Ascending aorta (tissue), 2 donors: ENCODE measurements around the gene ADGRG4. TPM values are rescaled to one million over a fixed set of nuclear protein-coding genes. Genes with fewer than 3 reads are reported as not detected.

ENCODE experiments used
- DNase-seq, 2 donors: peaks; one replicate each; pipeline ENCODE4 v3.0.0-alpha.2; 2019; ENCODE audit warnings: low spot score in 2 of 2
- H3K27ac ChIP-seq, 2 donors: fragments of 200-600 bp; sonication (generic); one replicate each; pipeline ENCODE4 v1.5.1; 2016 to 2017; ENCODE audit warnings: mild to moderate bottlenecking in 1 of 2
- H3K27me3 ChIP-seq: fragments of 200-600 bp; sonication (generic); one replicate; pipeline ENCODE4 v1.5.1; 2017
- H3K36me3 ChIP-seq, 2 donors: fragments of 200-600 bp; sonication (generic); one replicate each; pipeline ENCODE4 v1.5.1; 2016
- H3K4me1 ChIP-seq, 2 donors: fragments of 200-600 bp; sonication (generic); one replicate each; pipeline ENCODE4 v1.5.1; 2016 to 2017; ENCODE audit warnings: mild to moderate bottlenecking in 1 of 2
- H3K4me3 ChIP-seq, 2 donors: fragments of 200-600 bp; sonication (generic); one replicate each; pipeline ENCODE4 v1.5.1; 2016 to 2017; ENCODE audit warnings: mild to moderate bottlenecking in 1 of 2
- H3K9me3 ChIP-seq, 2 donors: fragments of 200-600 bp; sonication (generic); one replicate each; pipeline ENCODE4 v1.5.1; 2016
- intact Hi-C: fragments of 100-400 bp; cut with DNase I; formaldehyde crosslinking; loops from one replicate; pipeline ENCODE4 v1.15.1; 2023
- total RNA-seq: library from RNA; depleted of rRNA; stranded (reverse); fragments of >200 nt; gene quantifications from one replicate; pipeline ENCODE4 v1.1.0, GENCODE V29; 2016
- TF ChIP-seq, protein P1 (sequence below), 3 experiments: fragments of 200-600 bp in 2 of 3; fragments of 450-650 bp in 1 of 3; sonication (generic) in 2 of 3; IDR thresholded peaks; one replicate each; pipeline ENCODE4 v1.5.1; 2016 to 2019; ENCODE audit warnings: antibody characterized with exemption in 3 of 3, mild to moderate bottlenecking in 1 of 3, moderate library complexity in 1 of 3

ADGRG4 gene
- total RNA-seq, 1 donor from 2014 or later: 0.75 TPM

DNA sequence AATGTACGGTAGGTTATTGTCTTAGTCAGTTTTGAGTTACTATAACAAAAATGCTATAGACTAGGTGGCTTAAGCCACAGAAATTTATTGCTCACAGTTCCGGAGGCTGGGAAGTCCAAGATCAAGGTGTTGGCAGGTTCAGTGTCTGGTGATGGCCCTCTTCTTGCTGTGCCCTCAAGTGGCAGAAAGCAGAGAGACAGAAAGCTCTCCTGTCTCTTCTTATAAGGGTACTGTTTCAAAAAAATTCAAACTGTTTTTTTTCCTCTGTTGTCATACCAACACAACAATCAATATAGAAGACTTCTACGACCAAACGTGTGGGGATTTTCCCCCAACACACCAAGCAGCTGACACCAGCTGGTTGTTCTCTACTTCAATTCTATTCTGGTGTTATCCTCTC, 53.4 kb downstream of the ADGRG4 start:
- TF ChIP-seq, protein P1, sequence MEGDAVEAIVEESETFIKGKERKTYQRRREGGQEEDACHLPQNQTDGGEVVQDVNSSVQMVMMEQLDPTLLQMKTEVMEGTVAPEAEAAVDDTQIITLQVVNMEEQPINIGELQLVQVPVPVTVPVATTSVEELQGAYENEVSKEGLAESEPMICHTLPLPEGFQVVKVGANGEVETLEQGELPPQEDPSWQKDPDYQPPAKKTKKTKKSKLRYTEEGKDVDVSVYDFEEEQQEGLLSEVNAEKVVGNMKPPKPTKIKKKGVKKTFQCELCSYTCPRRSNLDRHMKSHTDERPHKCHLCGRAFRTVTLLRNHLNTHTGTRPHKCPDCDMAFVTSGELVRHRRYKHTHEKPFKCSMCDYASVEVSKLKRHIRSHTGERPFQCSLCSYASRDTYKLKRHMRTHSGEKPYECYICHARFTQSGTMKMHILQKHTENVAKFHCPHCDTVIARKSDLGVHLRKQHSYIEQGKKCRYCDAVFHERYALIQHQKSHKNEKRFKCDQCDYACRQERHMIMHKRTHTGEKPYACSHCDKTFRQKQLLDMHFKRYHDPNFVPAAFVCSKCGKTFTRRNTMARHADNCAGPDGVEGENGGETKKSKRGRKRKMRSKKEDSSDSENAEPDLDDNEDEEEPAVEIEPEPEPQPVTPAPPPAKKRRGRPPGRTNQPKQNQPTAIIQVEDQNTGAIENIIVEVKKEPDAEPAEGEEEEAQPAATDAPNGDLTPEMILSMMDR (IDR thresholded peaks at IDR 0.05): no peak
- Histone ChIP-seq H3K36me3 (no peaks in the 10 kb centered on the region), H3K27me3 (no peaks in the 10 kb centered on the region), H3K9me3 (no peaks in the 10 kb centered on the region), H3K4me3 (no peak overlapping the region), H3K4me1 (no peaks in the 10 kb centered on the region), H3K27ac (no peak overlapping the region)
- intact Hi-C loops: no loop called here
- DNase-seq: no peak

DNA sequence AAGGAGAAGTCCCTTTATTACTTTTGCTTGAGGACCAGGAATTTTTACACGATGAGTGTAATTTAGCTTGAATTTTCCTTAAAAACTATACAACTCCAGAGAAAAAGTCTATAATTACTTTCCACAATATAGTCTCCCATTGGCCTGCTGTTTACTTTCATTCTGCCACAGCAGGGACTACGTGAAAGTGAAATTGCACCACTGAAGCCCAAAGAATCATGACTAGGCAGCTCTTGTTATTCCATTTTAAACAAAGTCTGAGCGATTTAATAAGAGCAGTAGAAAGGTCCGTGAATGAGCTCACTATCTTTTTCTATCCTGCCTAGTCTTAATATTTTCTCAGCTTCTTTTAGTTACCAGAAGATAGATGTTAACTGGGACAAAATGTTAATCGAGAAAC, 68.6 kb downstream of the ADGRG4 start:
- no peaks in the 10 kb centered on the region for H3K9me3 ChIP-seq
- no peaks in the 10 kb centered on the region for H3K36me3 ChIP-seq
- H3K27me3 ChIP-seq: no peaks in the 10 kb centered on the region
- intact Hi-C loops: no loop called here
- no peak for DNase-seq
- no peak overlapping the region for H3K27ac ChIP-seq
- H3K4me1 ChIP-seq: no peaks in the 10 kb centered on the region
- no peak overlapping the region for H3K4me3 ChIP-seq
- TF ChIP-seq, protein P1 (IDR thresholded peaks at IDR 0.05): no peak

GRCh38 chrX:136376713-136377112, 76.0 kb downstream of the ADGRG4 start:
- Histone ChIP-seq H3K27me3 (no peaks in the 10 kb centered on the region), H3K36me3 (no peaks in the 10 kb centered on the region), H3K9me3 (peaks cover 0 to 5% of the 10 kb centered on the region in 2 donors), H3K4me1 (no peaks in the 10 kb centered on the region), H3K4me3 (no peak overlapping the region), H3K27ac (no peak overlapping the region)
- no peak for DNase-seq
- intact Hi-C loops: no loop called here
- TF ChIP-seq, protein P1 (IDR thresholded peaks at IDR 0.05): no peak

DNA sequence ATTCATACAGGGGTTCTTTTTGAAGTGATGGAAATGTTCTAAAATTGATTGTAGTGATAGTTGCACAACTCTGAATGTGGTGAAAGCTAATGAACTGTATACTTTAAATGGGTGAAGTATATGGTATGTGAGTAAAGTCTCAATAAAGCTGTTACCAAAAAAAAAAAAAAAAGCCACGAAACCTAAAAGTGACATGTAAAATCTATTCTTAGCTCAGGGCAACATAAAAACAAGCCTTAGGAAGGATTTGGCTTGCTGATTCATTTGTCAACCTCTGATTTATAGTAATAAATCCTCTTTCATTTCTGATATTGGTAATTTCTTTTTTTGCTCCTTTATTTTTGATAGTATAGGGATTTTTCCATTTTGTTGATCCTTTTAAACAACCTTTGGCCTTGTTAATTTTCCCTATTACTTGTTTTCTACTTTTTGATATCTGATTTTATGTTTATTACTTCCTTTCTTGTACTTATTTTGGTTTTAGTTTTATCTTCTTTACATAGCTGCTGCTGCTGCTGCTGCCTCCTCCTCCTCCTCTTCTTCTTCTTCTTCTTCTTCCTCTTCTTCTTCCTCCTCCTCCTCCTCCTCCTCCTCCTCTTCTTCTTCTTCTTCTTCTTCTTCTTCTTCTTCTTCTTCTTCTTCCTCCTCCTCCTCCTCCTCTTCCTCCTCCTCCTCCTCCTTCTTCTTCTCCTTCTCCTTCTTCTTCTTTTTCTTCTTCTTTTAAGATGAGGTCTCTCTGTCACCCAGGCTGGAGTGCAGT, 79.4 kb downstream of the ADGRG4 start:
- Histone ChIP-seq H3K36me3 (no peaks in the 10 kb centered on the region), H3K4me3 (no peak overlapping the region), H3K9me3 (peaks cover 0 to 4% of the 10 kb centered on the region in 2 donors), H3K27me3 (no peaks in the 10 kb centered on the region), H3K4me1 (no peaks in the 10 kb centered on the region), H3K27ac (no peak overlapping the region)
- no peak for DNase-seq
- TF ChIP-seq, protein P1 (IDR thresholded peaks at IDR 0.05): no peak
- intact Hi-C loops: no loop called here

- no peak overlapping the region for H3K27ac ChIP-seq
- intact Hi-C loops: no loop called here
- no peaks in the 10 kb centered on the region for H3K9me3 ChIP-seq
- DNase-seq: no peak
- H3K27me3 ChIP-seq: no peaks in the 10 kb centered on the region
- H3K4me1 ChIP-seq: no peaks in the 10 kb centered on the region
- H3K4me3 ChIP-seq: no peak overlapping the region
- TF ChIP-seq, protein P1 (IDR thresholded peaks at IDR 0.05): no peak
- no peaks in the 10 kb centered on the region for H3K36me3 ChIP-seq
Measured at GRCh38 chrX:136386173-136386572, 85.4 kb downstream of the ADGRG4 start.
